ENCODE data around the gene GDF10.

The GDF10 gene

GRCh38 chr10:47357131-47357582, 57.2 kb downstream of the GDF10 start:
- DNase-seq: no peak

GRCh38 chr10:47357911-47358310, 57.9 kb downstream of the GDF10 start:
- no peak for DNase-seq

GRCh38 chr10:47358457-47358856, 58.5 kb downstream of the GDF10 start:
- no peak for DNase-seq

GRCh38 chr10:47359101-47359500, 59.1 kb downstream of the GDF10 start:
- DNase-seq: no peak

- no peak for DNase-seq
Measured at GRCh38 chr10:47359626-47360418, 59.8 kb downstream of the GDF10 start.

GRCh38 chr10:47360419-47361040, 60.5 kb downstream of the GDF10 start:
- no peak for DNase-seq

GRCh38 chr10:47361293-47361692, 61.3 kb downstream of the GDF10 start:
- DNase-seq: peak; percentile 13

GRCh38 chr10:47362199-47362598, 62.2 kb downstream of the GDF10 start:
- no peak for DNase-seq

All from fibroblast of skin of right quadriceps (primary cell).